ENCODE results near the gene AGPAT2.

AGPAT2 gene

DNA sequence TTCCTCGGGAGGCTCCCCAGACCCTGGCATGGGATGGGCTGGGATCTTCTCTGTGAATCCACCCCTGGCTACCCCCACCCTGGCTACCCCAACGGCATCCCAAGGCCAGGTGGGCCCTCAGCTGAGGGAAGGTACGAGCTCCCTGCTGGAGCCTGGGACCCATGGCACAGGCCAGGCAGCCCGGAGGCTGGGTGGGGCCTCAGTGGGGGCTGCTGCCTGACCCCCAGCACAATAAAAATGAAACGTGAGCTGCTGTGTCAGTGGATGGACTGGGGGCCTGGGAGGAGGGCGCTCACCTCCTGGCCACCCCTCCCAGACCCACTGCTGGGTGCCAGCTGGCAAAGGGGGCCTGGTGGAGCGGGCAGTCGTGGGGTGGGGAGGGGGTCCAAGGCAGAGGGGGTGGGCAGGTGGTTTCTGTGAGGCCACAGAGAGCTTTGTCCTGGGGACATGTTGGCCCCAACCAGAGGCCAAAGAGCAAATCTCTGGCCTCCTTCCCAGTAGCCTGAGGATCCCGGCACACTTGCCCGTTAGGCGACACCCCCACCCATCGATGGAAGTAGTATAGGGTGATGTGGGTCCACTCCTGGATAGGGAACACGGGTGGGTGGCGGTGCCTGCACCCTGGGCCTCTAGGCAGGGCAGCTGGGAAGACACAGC, 14.7 kb downstream of the AGPAT2 start:
- no peak for DNase-seq

DNA sequence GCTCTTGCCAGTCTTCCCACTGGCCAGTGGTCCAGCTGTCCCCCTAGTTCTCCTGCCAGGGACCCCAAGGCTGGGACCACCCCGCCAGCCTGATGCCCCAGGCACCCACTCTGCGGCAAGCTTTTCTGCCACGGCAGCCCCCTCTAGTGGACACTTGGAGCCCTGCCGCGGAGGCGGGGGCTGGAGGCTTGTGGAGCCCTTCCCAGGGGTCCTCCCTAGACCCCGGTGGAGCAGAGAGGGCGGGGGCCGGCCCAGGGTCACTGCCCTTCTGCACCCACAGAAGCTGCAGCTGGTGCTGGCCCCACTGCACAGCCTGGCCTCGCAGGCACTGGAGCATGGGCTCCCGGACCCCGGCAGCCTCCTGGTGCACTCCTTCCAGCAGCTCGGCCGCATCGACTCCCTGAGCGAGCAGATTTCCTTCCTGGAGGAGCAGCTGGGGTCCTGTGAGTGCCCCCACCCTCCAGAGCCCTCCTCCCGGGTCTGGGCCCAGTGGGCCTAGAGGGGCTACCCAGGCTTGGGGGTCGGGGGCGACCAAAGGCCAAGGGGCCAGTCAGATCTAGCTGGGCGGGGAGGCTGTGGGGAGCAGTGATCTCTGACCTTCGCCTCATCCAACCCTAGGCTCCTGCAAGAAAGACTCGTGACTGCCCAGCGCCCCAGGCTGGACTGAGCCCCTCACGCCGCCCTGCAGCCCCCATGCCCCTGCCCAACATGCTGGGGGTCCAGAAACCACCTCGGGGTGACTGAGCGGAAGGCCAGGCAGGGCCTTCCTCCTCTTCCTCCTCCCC, 15.4 kb downstream of the AGPAT2 start:
- peak; percentile 26 to 37 for DNase-seq

GRCh38 chr9:136671254-136671614, 16.0 kb downstream of the AGPAT2 start:
- no peak for DNase-seq

GRCh38 chr9:136670576-136671253, 16.5 kb downstream of the AGPAT2 start:
- DNase-seq = no peak

DNA sequence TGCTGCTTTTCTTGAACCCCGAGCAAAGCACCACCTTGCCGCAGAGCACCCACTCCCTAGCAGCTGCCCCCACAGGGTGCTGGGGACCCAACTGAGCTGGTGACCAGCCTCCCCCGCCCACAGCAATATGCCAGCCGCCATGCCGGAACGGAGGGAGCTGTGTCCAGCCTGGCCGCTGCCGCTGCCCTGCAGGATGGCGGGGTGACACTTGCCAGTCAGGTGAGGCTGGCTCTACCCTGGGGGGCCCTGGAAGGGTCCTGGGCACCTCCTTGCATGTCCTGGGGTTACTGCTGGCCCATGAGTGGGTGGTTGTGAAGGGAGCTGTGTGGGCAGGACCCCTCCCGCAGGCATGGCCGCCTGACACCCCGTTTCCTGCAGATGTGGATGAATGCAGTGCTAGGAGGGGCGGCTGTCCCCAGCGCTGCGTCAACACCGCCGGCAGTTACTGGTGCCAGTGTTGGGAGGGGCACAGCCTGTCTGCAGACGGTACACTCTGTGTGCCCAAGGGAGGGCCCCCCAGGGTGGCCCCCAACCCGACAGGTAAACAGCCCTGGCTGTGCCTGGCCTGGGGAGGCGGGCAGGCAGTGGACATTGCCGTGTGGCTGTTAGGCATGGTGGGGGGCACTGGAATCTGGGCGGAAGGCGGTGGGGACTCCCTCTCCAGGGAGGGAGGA, 17.3 kb downstream of the AGPAT2 start:
- DNase-seq = no peak

DNA sequence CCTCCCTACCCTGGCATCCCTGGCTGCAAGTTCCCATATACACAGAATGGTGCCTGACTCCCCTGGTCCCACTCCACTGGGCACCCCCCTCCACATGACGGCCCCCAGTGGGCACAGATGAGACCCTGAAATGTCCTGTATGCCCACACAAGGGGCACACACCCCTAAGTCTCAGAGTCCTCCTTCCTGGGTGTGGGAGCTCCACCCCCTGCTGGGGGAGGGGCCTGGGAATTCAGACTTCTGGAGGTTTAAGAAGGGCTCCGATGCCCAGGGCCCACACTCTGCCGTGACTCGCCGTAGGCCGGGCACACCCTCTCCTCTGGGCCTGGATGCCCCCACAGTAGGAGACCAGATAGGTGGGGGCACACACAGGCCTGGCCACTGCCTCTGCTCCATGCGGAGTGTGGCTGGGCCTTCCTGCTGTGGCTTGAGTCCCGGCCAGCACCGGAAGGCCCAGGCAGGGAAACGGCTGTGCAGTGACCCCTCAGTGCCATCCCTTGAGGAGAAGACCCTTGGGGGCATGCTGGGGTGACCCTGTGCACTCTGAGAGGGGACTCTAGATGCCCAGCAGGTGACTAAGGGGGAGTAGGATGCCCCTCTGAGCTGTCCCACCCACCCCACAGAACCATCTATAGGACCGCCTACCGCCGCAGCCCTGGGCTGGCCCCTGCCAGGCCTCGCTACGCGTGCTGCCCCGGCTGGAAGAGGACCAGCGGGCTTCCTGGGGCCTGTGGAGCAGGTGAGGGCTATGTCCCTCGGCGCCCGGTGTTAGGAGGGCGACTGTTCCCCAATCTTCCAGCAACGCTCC, 18.1 kb downstream of the AGPAT2 start:
- DNase-seq = no peak

GRCh38 chr9:136667940-136668760, 19.1 kb downstream of the AGPAT2 start:
- DNase-seq = no peak

- no peak for DNase-seq
These were observed 19.9 kb downstream of the AGPAT2 start for GRCh38 chr9:136667214-136667939.

DNA sequence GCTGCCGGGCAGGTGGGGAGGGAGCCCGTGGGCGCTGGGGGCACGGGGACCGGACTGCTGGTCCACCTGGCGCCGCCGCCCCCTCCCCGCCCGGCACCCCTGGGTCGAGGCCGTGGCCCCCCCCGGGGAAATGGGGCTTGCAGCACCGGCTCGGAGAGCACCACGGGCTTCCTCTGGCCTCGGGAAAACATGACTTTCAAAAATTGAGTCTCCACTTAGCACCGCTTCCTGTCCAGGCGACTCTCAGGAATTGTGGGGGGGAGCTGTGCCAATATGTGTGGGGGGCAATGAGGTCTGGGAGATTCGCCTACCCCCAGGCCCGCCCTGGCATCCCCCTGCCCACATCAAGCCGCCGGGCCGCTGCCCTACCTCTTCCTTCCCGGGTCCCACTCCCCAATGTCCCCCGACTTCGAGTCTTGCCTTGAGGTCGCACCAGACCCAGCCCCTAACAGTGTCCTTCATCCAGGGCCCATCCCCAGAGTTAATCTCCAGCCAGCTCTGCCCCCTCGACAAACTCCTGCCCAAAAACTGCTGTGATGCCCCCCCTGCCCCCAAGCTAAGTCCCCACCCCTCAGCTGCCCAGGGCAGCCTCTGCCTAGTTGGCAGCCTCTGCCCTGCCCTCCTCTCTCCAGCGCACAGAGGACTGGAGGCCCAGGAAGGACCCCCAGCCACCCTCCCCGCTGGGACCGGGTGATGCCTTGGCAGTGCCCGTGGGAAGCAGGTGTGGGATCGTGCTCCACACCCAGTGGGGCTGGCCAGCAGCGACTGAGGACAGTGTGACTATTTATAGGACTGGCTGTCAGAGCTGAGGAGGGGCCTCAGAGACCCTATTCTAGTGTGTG, 20.7 kb downstream of the AGPAT2 start:
- no peak for DNase-seq

DNA sequence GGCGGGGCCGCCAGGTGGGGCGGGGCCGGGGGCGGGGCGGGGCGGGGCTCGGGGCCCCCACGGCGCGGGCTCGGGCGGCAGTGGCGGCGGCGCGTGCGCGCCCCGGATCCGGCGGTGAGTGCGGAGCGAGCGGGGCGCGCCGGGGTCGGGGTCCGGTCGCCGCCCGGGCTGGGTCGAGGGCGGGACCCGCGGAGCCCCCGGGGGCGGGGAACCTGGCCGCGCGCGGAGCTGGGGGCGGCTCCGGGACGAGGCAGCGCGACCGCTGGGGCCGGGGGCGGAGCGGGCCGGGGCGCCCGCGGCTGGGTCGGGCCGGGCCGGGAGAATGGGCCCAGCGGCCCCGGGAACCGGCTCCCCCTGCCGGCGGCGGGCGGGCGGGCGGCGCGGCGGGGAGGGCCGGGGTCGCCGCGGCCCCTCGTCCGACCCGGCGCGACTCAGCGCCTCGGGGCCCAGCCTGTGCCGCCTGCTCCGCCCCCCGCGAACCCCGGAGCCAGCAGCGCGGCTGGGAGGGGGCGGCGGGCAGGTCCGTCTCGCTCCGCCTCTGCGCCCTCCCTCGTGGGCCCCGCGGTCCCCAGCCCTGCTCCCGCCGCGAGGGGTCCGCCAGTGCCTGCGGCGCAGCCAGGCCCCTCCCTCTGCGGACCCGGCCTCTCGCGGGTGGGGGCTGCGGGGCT, 21.4 kb downstream of the AGPAT2 start:
- DNase-seq = no peak

GRCh38 chr9:136665111-136665703, 22.1 kb downstream of the AGPAT2 start:
- DNase-seq = no peak

GRCh38 chr9:136664000-136664915, 23.0 kb downstream of the AGPAT2 start:
- DNase-seq = no peak

GRCh38 chr9:136662656-136663581, 24.3 kb downstream of the AGPAT2 start, which contains the start of gene EGFL7:
Gene EGFL7, plus strand, starts transcription at chr9:136662916. Its CDS starts 5,367 bp downstream, at chr9:136668283.
- DNase-seq = no peak

DNA sequence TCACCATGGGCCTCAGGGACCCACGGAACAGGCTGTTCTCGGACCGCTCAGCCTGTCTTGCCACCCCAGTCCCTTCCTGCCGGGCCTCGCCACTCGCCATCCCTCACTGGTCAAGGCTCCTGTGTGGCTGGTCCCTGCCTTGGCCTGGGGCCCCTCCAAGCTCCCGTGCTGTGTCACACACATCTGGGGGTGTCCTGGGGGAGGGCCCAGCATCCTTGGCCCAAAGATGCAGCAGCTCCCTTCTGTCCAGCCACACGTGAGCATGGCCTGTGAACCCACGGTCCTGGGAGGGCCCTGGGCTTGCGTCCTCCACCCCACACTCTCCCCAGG, 25.0 kb downstream of the AGPAT2 start:
- DNase-seq = no peak

DNA sequence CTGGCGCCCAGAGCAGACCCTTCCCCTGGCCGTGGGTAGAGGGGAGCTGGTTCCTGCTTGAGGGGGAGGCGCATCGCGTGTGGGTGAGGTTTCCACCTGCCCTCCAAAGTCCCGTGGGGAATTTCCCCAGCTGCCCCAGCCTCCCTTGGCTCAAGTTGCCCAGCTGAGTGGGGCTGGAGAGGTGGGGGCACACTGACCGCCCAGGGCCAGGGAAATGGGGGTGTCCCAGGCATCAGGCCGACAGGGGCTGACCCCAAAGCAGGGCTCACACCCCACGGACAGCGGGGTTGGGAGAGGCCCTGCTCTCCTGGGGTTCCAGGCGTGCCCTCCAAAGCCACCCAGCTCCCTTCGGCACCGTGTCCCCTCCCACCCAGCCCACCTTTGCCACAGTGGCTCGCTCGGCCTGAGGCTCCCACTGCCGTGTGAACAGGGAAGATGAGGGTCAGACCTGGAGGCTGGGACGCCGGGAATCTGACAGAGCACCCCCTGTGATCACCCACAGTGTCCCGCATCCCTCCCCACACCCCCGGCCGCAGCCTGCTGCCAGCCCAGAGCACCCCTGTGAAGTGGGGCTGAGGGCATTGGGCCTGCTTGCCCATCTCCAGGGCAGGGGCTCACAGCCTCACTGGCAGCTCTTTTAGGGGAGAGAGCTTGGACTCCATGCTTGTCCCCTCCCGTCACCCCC, 25.5 kb downstream of the AGPAT2 start:
- no peak for DNase-seq

GRCh38 chr9:136660971-136661550, 26.2 kb downstream of the AGPAT2 start:
- DNase-seq = no peak
